ENCODE measurements around the gene CCKAR.
"Not testable (repeated sequence)": the region's sequence is repeated elsewhere in the genome, so short reads cannot be mapped to it uniquely, and the experiment has no call there.

Gene CCKAR

GRCh38 chr4:26490111-26490959, at the start of gene CCKAR:
TSS of gene CCKAR (minus strand) at chr4:26490484. CDS start at chr4:26490267, 217 bp downstream.
- no peak for DNase-seq (ENCODE audit: low read depth in 2 of 2, low spot score in 1 of 2)

- no peak for DNase-seq (ENCODE audit: low read depth in 2 of 2, low spot score in 1 of 2)
These were observed 43.4 kb upstream of the CCKAR start for GRCh38 chr4:26533685-26534084.

GRCh38 chr4:26531491-26532116, 41.3 kb upstream of the CCKAR start:
- DNase-seq (ENCODE audit: low read depth in 2 of 2, low spot score in 1 of 2): no peak

- no peak for DNase-seq (ENCODE audit: low read depth in 2 of 2, low spot score in 1 of 2)
These were observed 39.8 kb upstream of the CCKAR start for GRCh38 chr4:26530099-26530498.

GRCh38 chr4:26529479-26529878, 39.2 kb upstream of the CCKAR start:
- no peak for DNase-seq (ENCODE audit: low read depth in 2 of 2, low spot score in 1 of 2)

- DNase-seq (ENCODE audit: low read depth in 2 of 2, low spot score in 1 of 2): no peak
These were observed 35.5 kb upstream of the CCKAR start for GRCh38 chr4:26525771-26526150.

GRCh38 chr4:26525136-26525770, 35.0 kb upstream of the CCKAR start:
- no peak for DNase-seq (ENCODE audit: low read depth in 2 of 2, low spot score in 1 of 2)

- no peak for DNase-seq (ENCODE audit: low read depth in 2 of 2, low spot score in 1 of 2)
These were observed 33.7 kb upstream of the CCKAR start for GRCh38 chr4:26524011-26524410.

- DNase-seq (ENCODE audit: low read depth in 2 of 2, low spot score in 1 of 2): no peak
These were observed 32.2 kb upstream of the CCKAR start for GRCh38 chr4:26522478-26522877.

- DNase-seq (ENCODE audit: low read depth in 2 of 2, low spot score in 1 of 2): no peak
These were observed 30.6 kb upstream of the CCKAR start for GRCh38 chr4:26520728-26521450.

- no peak for DNase-seq (ENCODE audit: low read depth in 2 of 2, low spot score in 1 of 2)
These were observed 25.7 kb upstream of the CCKAR start for GRCh38 chr4:26515936-26516335.

- DNase-seq (ENCODE audit: low read depth in 2 of 2, low spot score in 1 of 2): no peak
These were observed 20.2 kb upstream of the CCKAR start for GRCh38 chr4:26510334-26510964.

- no peak for DNase-seq (ENCODE audit: low read depth in 2 of 2, low spot score in 1 of 2)
These were observed 19.5 kb upstream of the CCKAR start for GRCh38 chr4:26509681-26510333.

- no peak for DNase-seq (ENCODE audit: low read depth in 2 of 2, low spot score in 1 of 2)
These were observed 17.0 kb upstream of the CCKAR start for GRCh38 chr4:26507286-26507685.

GRCh38 chr4:26503844-26504243, 13.6 kb upstream of the CCKAR start:
- DNase-seq (ENCODE audit: low read depth in 2 of 2, low spot score in 1 of 2): no peak

- no peak for DNase-seq (ENCODE audit: low read depth in 2 of 2, low spot score in 1 of 2)
These were observed 13.1 kb upstream of the CCKAR start for GRCh38 chr4:26503427-26503826.

- not testable (repeated sequence) for DNase-seq (ENCODE audit: low read depth in 2 of 2, low spot score in 1 of 2)
These were observed 10.3 kb upstream of the CCKAR start for GRCh38 chr4:26500565-26500999.

- no peak for DNase-seq (ENCODE audit: low read depth in 2 of 2, low spot score in 1 of 2)
These were observed 6.0 kb upstream of the CCKAR start for GRCh38 chr4:26496207-26496783.

- no peak for DNase-seq (ENCODE audit: low read depth in 2 of 2, low spot score in 1 of 2)
These were observed 3.2 kb upstream of the CCKAR start for GRCh38 chr4:26493461-26493860.
